ENCODE data around the gene MED7. TPM values are rescaled to one million over a fixed set of nuclear protein-coding genes. Genes with fewer than 3 reads are reported as not detected.

MED7 gene
- total and polyA plus RNA-seq, 4 donors: 18.7 to 23.2 (median 19.6) TPM

- no peaks in the 10 kb centered on the region for H3K36me3 ChIP-seq (ENCODE audit: control insufficient read depth, insufficient read depth, low read length)
- H3K27me3 ChIP-seq (ENCODE audit: control insufficient read depth, insufficient read depth, low read length): no peaks in the 10 kb centered on the region
- no peak overlapping the region for H3K27ac ChIP-seq (ENCODE audit: low read depth, low read length)
- no peak overlapping the region for H3K4me3 ChIP-seq (ENCODE audit: low read depth, low read length)
- H3K4me1 ChIP-seq (ENCODE audit: control insufficient read depth, insufficient read depth, low read length): no peaks in the 10 kb centered on the region
- no CpG with 5 or more reads among the region's 5 CpGs for WGBS (ENCODE audit: insufficient coverage)
- no peaks in the 10 kb centered on the region for H3K9me3 ChIP-seq (ENCODE audit: control insufficient read depth, insufficient read depth, low read length)
- peak in 1 of 6 donors; percentile 34 for DNase-seq (ENCODE audit: low read depth in 4 of 6, low spot score in 6 of 6)
These were observed 29.7 kb downstream of the MED7 start for GRCh38 chr5:157113002-157113401.

GRCh38 chr5:157109744-157110143 lies 32.9 kb downstream of the MED7 start:
- WGBS (ENCODE audit: insufficient coverage): no CpG with 5 or more reads among the region's 1 CpG

GRCh38 chr5:157108976-157109375 lies 33.7 kb downstream of the MED7 start, which contains the start of gene HAVCR2:
HAVCR2 (minus strand) TSS chr5:157109044; CDS start chr5:157108983, 61 bp downstream.
- no peaks in the 10 kb centered on the region for H3K4me1 ChIP-seq (ENCODE audit: control insufficient read depth, insufficient read depth, low read length)
- no peaks in the 10 kb centered on the region for H3K27me3 ChIP-seq (ENCODE audit: control insufficient read depth, insufficient read depth, low read length)
- H3K27ac ChIP-seq (ENCODE audit: low read depth, low read length): no peak within 1 kb of the TSS
- WGBS (ENCODE audit: insufficient coverage): 85% methylated on average over 4 of the region's 4 CpGs
- no peak for DNase-seq (ENCODE audit: low read depth in 4 of 6, low spot score in 6 of 6)
- no peaks in the 10 kb centered on the region for H3K36me3 ChIP-seq (ENCODE audit: control insufficient read depth, insufficient read depth, low read length)
- H3K4me3 ChIP-seq (ENCODE audit: low read depth, low read length): no peak within 1 kb of the TSS
- H3K9me3 ChIP-seq (ENCODE audit: control insufficient read depth, insufficient read depth, low read length): no peaks in the 10 kb centered on the region

More at GRCh38 chr5:157109744-157110143, 32.9 kb downstream of the MED7 start:
- H3K27me3 ChIP-seq (ENCODE audit: control insufficient read depth, insufficient read depth, low read length): no peaks in the 10 kb centered on the region
- no peaks in the 10 kb centered on the region for H3K36me3 ChIP-seq (ENCODE audit: control insufficient read depth, insufficient read depth, low read length)
- no peaks in the 10 kb centered on the region for H3K4me1 ChIP-seq (ENCODE audit: control insufficient read depth, insufficient read depth, low read length)
- H3K4me3 ChIP-seq (ENCODE audit: low read depth, low read length): no peak overlapping the region
- DNase-seq (ENCODE audit: low read depth in 4 of 6, low spot score in 6 of 6): no peak
- no peak overlapping the region for H3K27ac ChIP-seq (ENCODE audit: low read depth, low read length)
- H3K9me3 ChIP-seq (ENCODE audit: control insufficient read depth, insufficient read depth, low read length): no peaks in the 10 kb centered on the region

GRCh38 chr5:157107508-157107907 lies 35.2 kb downstream of the MED7 start:
- no peaks in the 10 kb centered on the region for H3K4me1 ChIP-seq (ENCODE audit: control insufficient read depth, insufficient read depth, low read length)
- H3K27ac ChIP-seq (ENCODE audit: low read depth, low read length): no peak overlapping the region
- no peaks in the 10 kb centered on the region for H3K9me3 ChIP-seq (ENCODE audit: control insufficient read depth, insufficient read depth, low read length)
- no peaks in the 10 kb centered on the region for H3K27me3 ChIP-seq (ENCODE audit: control insufficient read depth, insufficient read depth, low read length)
- whole genome bisulfite sequencing (ENCODE audit: insufficient coverage): 60% methylated on average over 2 of the region's 3 CpGs
- DNase-seq (ENCODE audit: low read depth in 4 of 6, low spot score in 6 of 6): no peak
- H3K4me3 ChIP-seq (ENCODE audit: low read depth, low read length): no peak overlapping the region
- no peaks in the 10 kb centered on the region for H3K36me3 ChIP-seq (ENCODE audit: control insufficient read depth, insufficient read depth, low read length)

GRCh38 chr5:157106630-157107461 lies 35.8 kb downstream of the MED7 start:
- 86% methylated on average over 11 of the region's 14 CpGs for WGBS (ENCODE audit: insufficient coverage)
- H3K4me1 ChIP-seq (ENCODE audit: control insufficient read depth, insufficient read depth, low read length): no peaks in the 10 kb centered on the region
- H3K4me3 ChIP-seq (ENCODE audit: low read depth, low read length): no peak overlapping the region
- H3K9me3 ChIP-seq (ENCODE audit: control insufficient read depth, insufficient read depth, low read length): no peaks in the 10 kb centered on the region
- H3K36me3 ChIP-seq (ENCODE audit: control insufficient read depth, insufficient read depth, low read length): no peaks in the 10 kb centered on the region
- H3K27me3 ChIP-seq (ENCODE audit: control insufficient read depth, insufficient read depth, low read length): no peaks in the 10 kb centered on the region
- no peak for DNase-seq (ENCODE audit: low read depth in 4 of 6, low spot score in 6 of 6)
- H3K27ac ChIP-seq (ENCODE audit: low read depth, low read length): no peak overlapping the region

- H3K9me3 ChIP-seq (ENCODE audit: control insufficient read depth, insufficient read depth, low read length): no peaks in the 10 kb centered on the region
- H3K36me3 ChIP-seq (ENCODE audit: control insufficient read depth, insufficient read depth, low read length): no peaks in the 10 kb centered on the region
- H3K27me3 ChIP-seq (ENCODE audit: control insufficient read depth, insufficient read depth, low read length): no peaks in the 10 kb centered on the region
- H3K4me3 ChIP-seq (ENCODE audit: low read depth, low read length): no peak overlapping the region
- H3K27ac ChIP-seq (ENCODE audit: low read depth, low read length): no peak overlapping the region
- H3K4me1 ChIP-seq (ENCODE audit: control insufficient read depth, insufficient read depth, low read length): no peaks in the 10 kb centered on the region
- no peak for DNase-seq (ENCODE audit: low read depth in 4 of 6, low spot score in 6 of 6)
- 80% methylated on average over 1 of the region's 2 CpGs for WGBS (ENCODE audit: insufficient coverage)
These were observed 42.5 kb downstream of the MED7 start for GRCh38 chr5:157100140-157100679.

- DNase-seq (ENCODE audit: low read depth in 4 of 6, low spot score in 6 of 6): no peak
- 67% methylated on average over 1 of the region's 3 CpGs for WGBS (ENCODE audit: insufficient coverage)
These were observed 54.2 kb downstream of the MED7 start for GRCh38 chr5:157088342-157088990.

More at GRCh38 chr5:157088342-157088990, 54.2 kb downstream of the MED7 start:
- no peaks in the 10 kb centered on the region for H3K27me3 ChIP-seq (ENCODE audit: control insufficient read depth, insufficient read depth, low read length)
- no peak overlapping the region for H3K27ac ChIP-seq (ENCODE audit: low read depth, low read length)
- no peaks in the 10 kb centered on the region for H3K4me1 ChIP-seq (ENCODE audit: control insufficient read depth, insufficient read depth, low read length)
- no peaks in the 10 kb centered on the region for H3K9me3 ChIP-seq (ENCODE audit: control insufficient read depth, insufficient read depth, low read length)
- H3K36me3 ChIP-seq (ENCODE audit: control insufficient read depth, insufficient read depth, low read length): no peaks in the 10 kb centered on the region
- H3K4me3 ChIP-seq (ENCODE audit: low read depth, low read length): no peak overlapping the region

Other genes starting within 250 kb of the MED7 start
- gene TIMD4, start 179.6 kb downstream of the MED7 start, total RNA-seq: 1 to 10 TPM in 1 of 2 donors, under 1 TPM in 1; 0.40 to 5.3 TPM
- gene TIMD4, start 179.6 kb downstream of the MED7 start, polyA plus RNA-seq (ENCODE audit: insufficient read length in 2 of 2): under 1 TPM; 0.50 to 0.82 TPM
- under 1 TPM; 0.11 to 0.20 TPM for gene HAVCR1, start 83.7 kb downstream of the MED7 start, total RNA-seq
- under 1 TPM; 0.20 to 0.60 TPM for gene HAVCR1, start 83.7 kb downstream of the MED7 start, polyA plus RNA-seq (ENCODE audit: insufficient read length in 2 of 2)
- 10 to 100 TPM; 10.6 to 22.9 TPM for gene HAVCR2, start 33.8 kb downstream of the MED7 start, total RNA-seq
- 1 to 10 TPM; 8.5 to 8.9 TPM for gene HAVCR2, start 33.8 kb downstream of the MED7 start, polyA plus RNA-seq (ENCODE audit: insufficient read length in 2 of 2)
- gene GARIN3, start 23.4 kb upstream of the MED7 start, total RNA-seq: not detected
- gene GARIN3, start 23.4 kb upstream of the MED7 start, polyA plus RNA-seq (ENCODE audit: insufficient read length in 2 of 2): not detected
- gene ITK, start 38.0 kb upstream of the MED7 start, total RNA-seq: under 1 TPM; 0.06 to 0.50 TPM
- under 1 TPM; 0.41 to 0.51 TPM for gene ITK, start 38.0 kb upstream of the MED7 start, polyA plus RNA-seq (ENCODE audit: insufficient read length in 2 of 2)
- gene CYFIP2, start 123.3 kb upstream of the MED7 start, total RNA-seq: 10 to 100 TPM; 48.1 to 75.7 TPM
- gene CYFIP2, start 123.3 kb upstream of the MED7 start, polyA plus RNA-seq (ENCODE audit: insufficient read length in 2 of 2): 100 to 1,000 TPM; 133 to 160 TPM

Measured in spinal cord (tissue), 10 donors.